ENCODE measurements around the gene PCYT2.

Gene PCYT2

GRCh38 chr17:81932333-81932983 lies 21.3 kb upstream of the PCYT2 start:
- Mint-ChIP-seq H3K4me3 (peak overlapping the region in 2 of 3 experiments; percentile 47 to 56), H3K27ac (no peak overlapping the region)
- TF ChIP-seq CTCF (IDR thresholded peaks at IDR 0.05; ENCODE audit: unreplicated experiment in 3 of 3): no peak

GRCh38 chr17:81931557-81932332 lies 20.5 kb upstream of the PCYT2 start:
- peaks cover 4% of the 10 kb centered on the region for H3K27me3 Mint-ChIP-seq (ENCODE audit: low read depth)
- peaks cover 4% of the 10 kb centered on the region for H3K4me1 Mint-ChIP-seq
- H3K36me3 Mint-ChIP-seq (ENCODE audit: low read depth): peaks cover 3% of the 10 kb centered on the region
- no peaks in the 10 kb centered on the region for H3K9me3 Mint-ChIP-seq
- H3K4me3 Mint-ChIP-seq: peak overlapping the region in 1 of 3 experiments; percentile 58
- no peak for TF ChIP-seq CTCF (IDR thresholded peaks at IDR 0.05; ENCODE audit: unreplicated experiment in 3 of 3)
- H3K27ac Mint-ChIP-seq: no peak overlapping the region

More at GRCh38 chr17:81932333-81932983, 21.3 kb upstream of the PCYT2 start:
- Mint-ChIP-seq H3K4me1 (peaks cover 6% of the 10 kb centered on the region), H3K9me3 (no peaks in the 10 kb centered on the region), H3K36me3 (ENCODE audit: low read depth) (peaks cover 3% of the 10 kb centered on the region), H3K27me3 (ENCODE audit: low read depth) (peaks cover 4% of the 10 kb centered on the region)

- peaks cover 9% of the 10 kb centered on the region for H3K4me1 Mint-ChIP-seq
- peaks cover 4% of the 10 kb centered on the region for H3K27me3 Mint-ChIP-seq (ENCODE audit: low read depth)
- no peak for TF ChIP-seq CTCF (IDR thresholded peaks at IDR 0.05; ENCODE audit: unreplicated experiment in 3 of 3)
- H3K9me3 Mint-ChIP-seq: no peaks in the 10 kb centered on the region
- H3K36me3 Mint-ChIP-seq (ENCODE audit: low read depth): peaks cover 3% of the 10 kb centered on the region
- peak overlapping the region in 2 of 3 experiments; percentile 60 to 64 for H3K4me3 Mint-ChIP-seq
- no peak overlapping the region for H3K27ac Mint-ChIP-seq
Observed at GRCh38 chr17:81931189-81931556, 20.0 kb upstream of the PCYT2 start.

- H3K4me1 Mint-ChIP-seq: peaks cover 13% of the 10 kb centered on the region
- no peak for TF ChIP-seq CTCF (IDR thresholded peaks at IDR 0.05; ENCODE audit: unreplicated experiment in 3 of 3)
- no peaks in the 10 kb centered on the region for H3K9me3 Mint-ChIP-seq
- no peak overlapping the region for H3K27ac Mint-ChIP-seq
- peaks cover 3% of the 10 kb centered on the region for H3K36me3 Mint-ChIP-seq (ENCODE audit: low read depth)
- H3K4me3 Mint-ChIP-seq: peak overlapping the region; percentile 60 to 64 (median 61)
- H3K27me3 Mint-ChIP-seq (ENCODE audit: low read depth): peaks cover 4% of the 10 kb centered on the region
Observed at GRCh38 chr17:81930142-81931125, 19.2 kb upstream of the PCYT2 start.

GRCh38 chr17:81929253-81930141 lies 18.3 kb upstream of the PCYT2 start:
- Mint-ChIP-seq H3K27ac (peak overlapping the region in 1 of 3 experiments; percentile 65), H3K9me3 (no peaks in the 10 kb centered on the region), H3K4me3 (peak overlapping the region; percentile 71 to 81 (median 78)), H3K4me1 (peaks cover 13% of the 10 kb centered on the region), H3K27me3 (ENCODE audit: low read depth) (peaks cover 4% of the 10 kb centered on the region), H3K36me3 (ENCODE audit: low read depth) (peaks cover 3% of the 10 kb centered on the region)
- no peak for TF ChIP-seq CTCF (IDR thresholded peaks at IDR 0.05; ENCODE audit: unreplicated experiment in 3 of 3)
